ENCODE measurements around the gene GZMH.

GZMH gene

GRCh38 chr14:24613747-24614146, 4.3 kb upstream of the GZMH start:
- Histone ChIP-seq H3K27me3 (ENCODE audit: insufficient read depth, low read length, poor library complexity, severe bottlenecking) (no peaks in the 10 kb centered on the region), H4K20me1 (ENCODE audit: insufficient read depth, low read length, poor library complexity, severe bottlenecking) (no peaks in the 10 kb centered on the region), H3K4me1 (ENCODE audit: insufficient read depth, low read length, poor library complexity, severe bottlenecking) (peaks cover 20% of the 10 kb centered on the region), H2AFZ (ENCODE audit: low read length) (no peak overlapping the region), H3K9me3 (ENCODE audit: insufficient read depth, low read depth, low read length) (no peaks in the 10 kb centered on the region), H3K36me3 (ENCODE audit: insufficient read depth, low read length) (no peaks in the 10 kb centered on the region), H3F3A (ENCODE audit: low read depth) (no peaks in the 10 kb centered on the region), H3K9me2 (replicated peaks; ENCODE audit: low read depth, low read length) (no peaks in the 10 kb centered on the region), H3K4me3 (ENCODE audit: low read length, poor library complexity, severe bottlenecking) (no peak overlapping the region), H3K79me2 (ENCODE audit: insufficient read depth, low read length) (no peaks in the 10 kb centered on the region), H3K9ac (ENCODE audit: low read depth, low read length, poor library complexity, severe bottlenecking) (no peak overlapping the region), H3K4me2 (ENCODE audit: low read depth, low read length, poor library complexity, severe bottlenecking) (no peak overlapping the region)
- no peak for TF ChIP-seq CTCF (conservative IDR thresholded peaks at IDR 0.05; ENCODE audit: low read length)
- TF ChIP-seq EZH2phosphoT487 (IDR thresholded peaks at IDR 0.05; ENCODE audit: borderline replicate concordance), result no peak

GRCh38 chr14:24613241-24613640, 3.8 kb upstream of the GZMH start:
- no peaks in the 10 kb centered on the region for H3K79me2 ChIP-seq (ENCODE audit: insufficient read depth, low read length)
- H3K4me1 ChIP-seq (ENCODE audit: insufficient read depth, low read length, poor library complexity, severe bottlenecking), result peaks cover 25% of the 10 kb centered on the region
- H3K27me3 ChIP-seq (ENCODE audit: insufficient read depth, low read length, poor library complexity, severe bottlenecking), result no peaks in the 10 kb centered on the region
- no peak overlapping the region for H3K4me3 ChIP-seq (ENCODE audit: low read length, poor library complexity, severe bottlenecking)
- TF ChIP-seq EZH2phosphoT487 (IDR thresholded peaks at IDR 0.05; ENCODE audit: borderline replicate concordance), result no peak
- TF ChIP-seq CTCF (conservative IDR thresholded peaks at IDR 0.05; ENCODE audit: low read length), result no peak
- H2AFZ ChIP-seq (ENCODE audit: low read length), result no peak overlapping the region
- no peak overlapping the region for H3K9ac ChIP-seq (ENCODE audit: low read depth, low read length, poor library complexity, severe bottlenecking)
- no peak overlapping the region for H3K4me2 ChIP-seq (ENCODE audit: low read depth, low read length, poor library complexity, severe bottlenecking)
- H3K9me3 ChIP-seq (ENCODE audit: insufficient read depth, low read depth, low read length), result no peaks in the 10 kb centered on the region
- H3K36me3 ChIP-seq (ENCODE audit: insufficient read depth, low read length), result no peaks in the 10 kb centered on the region
- H3K9me2 ChIP-seq (replicated peaks; ENCODE audit: low read depth, low read length), result no peaks in the 10 kb centered on the region
- no peaks in the 10 kb centered on the region for H3F3A ChIP-seq (ENCODE audit: low read depth)
- no peaks in the 10 kb centered on the region for H4K20me1 ChIP-seq (ENCODE audit: insufficient read depth, low read length, poor library complexity, severe bottlenecking)

GRCh38 chr14:24612196-24612595, 2.7 kb upstream of the GZMH start:
- H3K4me3 ChIP-seq (ENCODE audit: low read length, poor library complexity, severe bottlenecking), result no peak overlapping the region
- H2AFZ ChIP-seq (ENCODE audit: low read length), result no peak overlapping the region
- H3K9ac ChIP-seq (ENCODE audit: low read depth, low read length, poor library complexity, severe bottlenecking), result no peak overlapping the region
- no peaks in the 10 kb centered on the region for H3K9me3 ChIP-seq (ENCODE audit: insufficient read depth, low read depth, low read length)
- no peaks in the 10 kb centered on the region for H3F3A ChIP-seq (ENCODE audit: low read depth)
- H4K20me1 ChIP-seq (ENCODE audit: insufficient read depth, low read length, poor library complexity, severe bottlenecking), result no peaks in the 10 kb centered on the region
- no peaks in the 10 kb centered on the region for H3K36me3 ChIP-seq (ENCODE audit: insufficient read depth, low read length)
- H3K79me2 ChIP-seq (ENCODE audit: insufficient read depth, low read length), result no peaks in the 10 kb centered on the region
- H3K4me1 ChIP-seq (ENCODE audit: insufficient read depth, low read length, poor library complexity, severe bottlenecking), result peaks cover 35% of the 10 kb centered on the region
- no peak for TF ChIP-seq CTCF (conservative IDR thresholded peaks at IDR 0.05; ENCODE audit: low read length)
- TF ChIP-seq EZH2phosphoT487 (IDR thresholded peaks at IDR 0.05; ENCODE audit: borderline replicate concordance), result no peak
- no peak overlapping the region for H3K4me2 ChIP-seq (ENCODE audit: low read depth, low read length, poor library complexity, severe bottlenecking)
- no peaks in the 10 kb centered on the region for H3K27me3 ChIP-seq (ENCODE audit: insufficient read depth, low read length, poor library complexity, severe bottlenecking)
- H3K9me2 ChIP-seq (replicated peaks; ENCODE audit: low read depth, low read length), result no peaks in the 10 kb centered on the region
